HEK293 (cell line): Measurements from ENCODE around the gene STARD4.
A peak's percentile ranks its signal among the peaks of the same experiment; 100 is the strongest.

Source experiments
- CTCF ChIA-PET: fragments of 350-600 bp; formaldehyde crosslinking; extraction: SDS; loops from one replicate; lab custom pipeline; 2021; ENCODE audit warnings: antibody characterized with exemption; lab: Yijun Ruan, JAX
- POLR2A ChIA-PET: fragments of 300-600 bp; formaldehyde crosslinking; extraction: SDS; loops from one replicate; lab custom pipeline; 2020; ENCODE audit warnings: antibody characterized with exemption, inconsistent platforms; lab: Yijun Ruan, JAX
- H3K27ac ChIP-seq: fragments of 200-500 bp; sonication (Bioruptor generic); 2 replicates; pipeline ENCODE4 v1.5.1; 2014; ENCODE audit warnings: low read depth, low read length, control low read depth, inconsistent platforms; ENCODE audit errors: extremely low read depth
- H3K36me3 ChIP-seq, 2 experiments: fragments of 200-500 bp in 1 of 2; sonication (Bioruptor generic) in 1 of 2; 1 replicate in 1 of 2; 2 replicates in 1 of 2; pipeline ENCODE4 v1.5.1; 2014 to 2017; ENCODE audit warnings: inconsistent platforms in 2 of 2, low read length in 2 of 2; ENCODE audit not compliant: control insufficient read depth in 2 of 2, insufficient read depth in 1 of 2
- H3K4me1 ChIP-seq: fragments of 200-500 bp; sonication (Bioruptor generic); 2 replicates; pipeline ENCODE4 v1.5.1; 2014; ENCODE audit warnings: mild to moderate bottlenecking, low read length, inconsistent platforms; ENCODE audit not compliant: control insufficient read depth, insufficient read depth
- H3K4me3 ChIP-seq: 2 replicates; pipeline ENCODE4 v1.5.1; 2011; ENCODE audit warnings: low read depth, mild to moderate bottlenecking, control low read depth, low read length, moderate library complexity
- H3K9me3 ChIP-seq: fragments of 200-500 bp; sonication (Bioruptor generic); 2 replicates; pipeline ENCODE4 v1.5.1; 2014; ENCODE audit warnings: low read depth, low read length, inconsistent platforms; ENCODE audit not compliant: control insufficient read depth, insufficient read depth
- EGR2 ChIP-seq: fragments of 450-650 bp; formaldehyde crosslinking; IDR thresholded peaks from 2 replicates; pipeline ENCODE4 v1.5.1; 2016; ENCODE audit warnings: low read depth, missing biosample characterization, missing genetic modification characterization
- GFI1B ChIP-seq: fragments of 450-650 bp; formaldehyde crosslinking; IDR thresholded peaks from 2 replicates; pipeline ENCODE4 v1.5.1; 2016; ENCODE audit warnings: missing biosample characterization, missing genetic modification characterization
- GLI2 ChIP-seq: fragments of 450-650 bp; formaldehyde crosslinking; IDR thresholded peaks from 2 replicates; pipeline ENCODE4; 2017; ENCODE audit warnings: missing biosample characterization, missing genetic modification characterization, low read depth, borderline replicate concordance
- HOXA7 ChIP-seq: sonication (generic); formaldehyde crosslinking; IDR thresholded peaks from 2 replicates; pipeline ENCODE4 v1.8.1; 2022; ENCODE audit warnings: missing genetic modification reagents, borderline replicate concordance
- HOXD13 ChIP-seq: sonication (generic); formaldehyde crosslinking; IDR thresholded peaks from 2 replicates; pipeline ENCODE4 v1.8.0; 2022; ENCODE audit warnings: missing genetic modification reagents, borderline replicate concordance
- IKZF3 ChIP-seq: fragments of 450-650 bp; IDR thresholded peaks from 2 replicates; pipeline ENCODE4 v1.5.0; 2018; ENCODE audit warnings: missing biosample characterization, mild to moderate bottlenecking, missing genetic modification characterization, moderate library complexity
- KLF16 ChIP-seq: fragments of 450-650 bp; formaldehyde crosslinking; IDR thresholded peaks from 2 replicates; pipeline ENCODE4 v1.5.1; 2017; ENCODE audit warnings: missing biosample characterization, missing genetic modification characterization
- MYNN ChIP-seq: fragments of 450-650 bp; formaldehyde crosslinking; IDR thresholded peaks from 2 replicates; pipeline ENCODE4 v1.5.1; 2016; ENCODE audit warnings: missing biosample characterization, missing genetic modification characterization, borderline replicate concordance
- OSR2 ChIP-seq: fragments of 450-650 bp; formaldehyde crosslinking; IDR thresholded peaks from 2 replicates; pipeline ENCODE4 v1.5.1; 2016; ENCODE audit warnings: missing biosample characterization, missing genetic modification characterization
- SCRT1 ChIP-seq: fragments of 450-650 bp; formaldehyde crosslinking; IDR thresholded peaks from 2 replicates; pipeline ENCODE4 v1.5.1; 2016; ENCODE audit warnings: missing biosample characterization, missing genetic modification characterization, borderline replicate concordance
- SCRT2 ChIP-seq: fragments of 450-650 bp; formaldehyde crosslinking; IDR thresholded peaks from 2 replicates; pipeline ENCODE4 v1.5.1; 2016; ENCODE audit warnings: missing biosample characterization, missing genetic modification characterization
- ZBTB26 ChIP-seq: fragments of 450-650 bp; formaldehyde crosslinking; optimal IDR thresholded peaks from 2 replicates; pipeline ENCODE3; 2016; ENCODE audit warnings: missing biosample characterization, mild to moderate bottlenecking, missing genetic modification characterization
- ZNF121 ChIP-seq: fragments of 450-650 bp; formaldehyde crosslinking; IDR thresholded peaks from 2 replicates; pipeline ENCODE4 v1.5.1; 2016; ENCODE audit warnings: missing biosample characterization, missing genetic modification characterization
- ZNF311 ChIP-seq: fragments of 450-650 bp; formaldehyde crosslinking; IDR thresholded peaks from 2 replicates; pipeline ENCODE4 v1.5.1; 2017; ENCODE audit warnings: missing biosample characterization, missing genetic modification characterization, borderline replicate concordance
- ZNF324 ChIP-seq: fragments of 450-650 bp; formaldehyde crosslinking; IDR thresholded peaks from 2 replicates; pipeline ENCODE4 v1.5.1; 2016; ENCODE audit warnings: missing biosample characterization, missing genetic modification characterization
- ZNF350 ChIP-seq: fragments of 450-650 bp; formaldehyde crosslinking; IDR thresholded peaks from 2 replicates; pipeline ENCODE4 v1.5.0; 2017; ENCODE audit warnings: missing biosample characterization, mild to moderate bottlenecking, missing genetic modification characterization
- ZNF398 ChIP-seq: fragments of 450-650 bp; formaldehyde crosslinking; IDR thresholded peaks from 2 replicates; pipeline ENCODE4 v1.5.1; 2017; ENCODE audit warnings: missing biosample characterization, missing genetic modification characterization
- ZNF529 ChIP-seq: fragments of 450-650 bp; formaldehyde crosslinking; IDR thresholded peaks from 2 replicates; pipeline ENCODE4 v1.5.1; 2017; ENCODE audit warnings: missing genetic modification characterization, missing biosample characterization; ENCODE audit not compliant: insufficient replicate concordance
- ZNF530 ChIP-seq: fragments of 450-650 bp; formaldehyde crosslinking; IDR thresholded peaks from 2 replicates; pipeline ENCODE4 v1.5.1; 2016; ENCODE audit warnings: low read depth, missing biosample characterization, missing genetic modification characterization
- ZNF626 ChIP-seq: fragments of 450-650 bp; sonication (Bioruptor Pico); formaldehyde crosslinking; IDR thresholded peaks from 2 replicates; pipeline ENCODE4 v1.5.1; 2018; ENCODE audit warnings: missing biosample characterization, missing genetic modification characterization, inconsistent platforms
- ZNF785 ChIP-seq: fragments of 450-650 bp; formaldehyde crosslinking; IDR thresholded peaks from 2 replicates; pipeline ENCODE4 v1.5.1; 2016; ENCODE audit warnings: missing biosample characterization, missing genetic modification characterization
- ZNF843 ChIP-seq: fragments of 450-650 bp; formaldehyde crosslinking; IDR thresholded peaks from 2 replicates; pipeline ENCODE4 v1.5.1; 2016; ENCODE audit warnings: missing biosample characterization, missing genetic modification characterization
- TF ChIP-seq, protein P1 (sequence below): fragments of 450-650 bp; formaldehyde crosslinking; IDR thresholded peaks from 2 replicates; pipeline ENCODE4 v1.5.1; 2016; ENCODE audit warnings: missing biosample characterization, missing genetic modification characterization

Gene STARD4

DNA sequence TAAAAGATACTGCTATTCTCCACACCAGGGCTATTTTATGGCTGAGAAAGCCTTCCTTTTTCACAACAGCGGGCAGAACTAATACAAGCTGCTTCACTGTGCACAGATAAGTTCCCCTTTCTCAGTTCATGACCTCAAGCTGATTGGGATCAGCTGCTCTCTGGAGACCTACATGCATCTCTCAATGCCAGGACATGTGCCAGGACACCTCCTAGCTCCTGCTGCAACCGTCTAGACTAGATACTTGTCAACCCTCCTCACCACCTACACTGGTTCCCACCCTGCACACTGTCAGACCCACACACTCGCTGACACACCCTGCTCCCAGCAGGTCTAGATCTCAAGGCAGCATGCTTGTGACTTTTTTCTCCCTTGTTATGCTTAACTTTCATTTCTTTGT, 39.8 kb downstream of the STARD4 start (continued):
- TF ChIP-seq, protein P1, sequence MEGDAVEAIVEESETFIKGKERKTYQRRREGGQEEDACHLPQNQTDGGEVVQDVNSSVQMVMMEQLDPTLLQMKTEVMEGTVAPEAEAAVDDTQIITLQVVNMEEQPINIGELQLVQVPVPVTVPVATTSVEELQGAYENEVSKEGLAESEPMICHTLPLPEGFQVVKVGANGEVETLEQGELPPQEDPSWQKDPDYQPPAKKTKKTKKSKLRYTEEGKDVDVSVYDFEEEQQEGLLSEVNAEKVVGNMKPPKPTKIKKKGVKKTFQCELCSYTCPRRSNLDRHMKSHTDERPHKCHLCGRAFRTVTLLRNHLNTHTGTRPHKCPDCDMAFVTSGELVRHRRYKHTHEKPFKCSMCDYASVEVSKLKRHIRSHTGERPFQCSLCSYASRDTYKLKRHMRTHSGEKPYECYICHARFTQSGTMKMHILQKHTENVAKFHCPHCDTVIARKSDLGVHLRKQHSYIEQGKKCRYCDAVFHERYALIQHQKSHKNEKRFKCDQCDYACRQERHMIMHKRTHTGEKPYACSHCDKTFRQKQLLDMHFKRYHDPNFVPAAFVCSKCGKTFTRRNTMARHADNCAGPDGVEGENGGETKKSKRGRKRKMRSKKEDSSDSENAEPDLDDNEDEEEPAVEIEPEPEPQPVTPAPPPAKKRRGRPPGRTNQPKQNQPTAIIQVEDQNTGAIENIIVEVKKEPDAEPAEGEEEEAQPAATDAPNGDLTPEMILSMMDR = no peak

GRCh38 chr5:111472096-111472495, 40.2 kb downstream of the STARD4 start:
- Histone ChIP-seq H3K36me3 (no peaks in the 10 kb centered on the region), H3K27ac (no peak overlapping the region), H3K4me3 (no peak overlapping the region), H3K9me3 (no peaks in the 10 kb centered on the region), H3K4me1 (no peaks in the 10 kb centered on the region)
- ChIA-PET POLR2A (no interaction called here), CTCF (no interaction called here)
- TF ChIP-seq IKZF3 (tag by site-specific recombination) (no peak), ZNF785 (tag by site-specific recombination) (no peak), HOXA7 (no peak), MYNN (tag by site-specific recombination) (no peak), ZBTB26 (tag by site-specific recombination) (no peak), ZNF843 (tag by site-specific recombination) (no peak), HOXD13 (CRISPR knock-in tag) (no peak), GFI1B (tag by site-specific recombination) (no peak), EGR2 (no peak)

GRCh38 chr5:111469903-111470302, 42.4 kb downstream of the STARD4 start:
- CTCF ChIA-PET = interaction anchor here (0.8 to 1.0 kb wide), 2 partner anchors 35 to 311 kb away, joined by 3 to 4 read pairs; no protein-coding TSS in a partner anchor

DNA sequence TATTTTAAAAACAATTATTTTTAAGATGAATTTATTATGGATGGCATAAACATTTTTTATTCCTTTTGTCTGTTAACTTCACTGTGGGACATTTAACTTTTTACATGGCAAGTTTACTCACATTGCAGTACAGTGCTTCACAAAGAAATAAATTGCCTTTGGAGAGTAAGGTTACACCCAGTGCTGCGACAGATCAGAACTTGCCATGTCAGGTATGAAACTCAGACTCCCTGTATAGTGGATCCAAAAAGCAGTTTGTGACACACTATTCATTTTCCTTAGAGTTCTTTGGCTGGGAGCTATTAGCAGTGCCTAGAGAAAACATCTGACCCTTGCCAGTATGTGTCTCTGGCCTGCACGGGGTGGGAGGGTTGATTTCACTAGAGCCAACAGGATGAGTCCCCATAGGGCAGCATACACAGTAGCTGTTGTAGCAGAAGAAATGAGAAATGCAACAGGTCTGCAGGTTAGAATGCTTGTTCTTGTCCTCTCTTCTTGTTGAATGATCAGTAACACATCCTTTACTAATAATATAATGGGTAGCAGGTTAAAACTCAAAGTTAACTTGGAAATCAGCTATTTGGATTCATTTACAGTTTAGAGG, 42.9 kb downstream of the STARD4 start:
- H3K4me3 ChIP-seq = no peak overlapping the region
- H3K9me3 ChIP-seq = no peaks in the 10 kb centered on the region
- H3K36me3 ChIP-seq = no peaks in the 10 kb centered on the region
- no peaks in the 10 kb centered on the region for H3K4me1 ChIP-seq
- CTCF ChIA-PET = interaction anchor here (0.8 to 1.0 kb wide), 2 partner anchors 34 to 310 kb away, joined by 3 to 4 read pairs; no protein-coding TSS in a partner anchor
- TF ChIP-seq GLI2 (no peak), ZNF350 (tag by site-specific recombination) (no peak), ZNF530 (tag by site-specific recombination) (no peak), SCRT2 (tag by site-specific recombination) (peak; percentile 56), ZNF529 (tag by site-specific recombination) (no peak), OSR2 (tag by site-specific recombination) (no peak), SCRT1 (tag by site-specific recombination) (0 out of 2 replicates have a peak, but pooled peaks have one; percentile 23), ZNF324 (no peak), KLF16 (no peak)
- H3K27ac ChIP-seq = no peak overlapping the region
- POLR2A ChIA-PET = no interaction called here

More at GRCh38 chr5:111469903-111470302, 42.4 kb downstream of the STARD4 start:
- no peaks in the 10 kb centered on the region for H3K9me3 ChIP-seq
- H3K36me3 ChIP-seq = no peaks in the 10 kb centered on the region
- POLR2A ChIA-PET = no interaction called here
- no peak overlapping the region for H3K4me3 ChIP-seq
- H3K27ac ChIP-seq = no peak overlapping the region
- no peaks in the 10 kb centered on the region for H3K4me1 ChIP-seq
- no peak for TF ChIP-seq KLF16
- TF ChIP-seq ZNF311 = no peak
- no peak for TF ChIP-seq EGR2
- TF ChIP-seq ZNF626 (tag by site-specific recombination) = no peak
- TF ChIP-seq ZNF121 (tag by site-specific recombination) = no peak
- TF ChIP-seq ZNF398 (tag by site-specific recombination) = no peak
